Breast epithelium (tissue), 4 donors: ENCODE data around the gene TPGS2. TPM values are rescaled to one million over a fixed set of nuclear protein-coding genes. Genes with fewer than 3 reads are reported as not detected.
A peak's percentile ranks its signal among the peaks of the same experiment; 100 is the strongest.
"Not testable (repeated sequence)": the region's sequence is repeated elsewhere in the genome, so short reads cannot be mapped to it uniquely, and the experiment has no call there.

ENCODE experiments used
- DNase-seq, 2 donors: peaks; one replicate each; pipeline ENCODE4 v3.0.0-alpha.2; 2019; ENCODE audit warnings: low spot score in 2 of 2
- H3K27ac ChIP-seq, 2 donors: fragments of 200-600 bp; sonication (generic) in 1 of 2; one replicate each; pipeline ENCODE4 v1.5.1; 2016 to 2019; ENCODE audit warnings: mild to moderate bottlenecking in 1 of 2
- H3K27me3 ChIP-seq, 2 donors: fragments of 200-600 bp; sonication (generic) in 1 of 2; one replicate each; pipeline versions ENCODE4 v1.5.1 to v1.6.0; 2017 to 2019; ENCODE audit warnings: control low read depth in 1 of 2, mild to moderate bottlenecking in 1 of 2
- H3K36me3 ChIP-seq: fragments of 200-600 bp; one replicate; pipeline ENCODE4 v1.5.1; 2019
- H3K4me1 ChIP-seq, 2 donors: fragments of 200-600 bp; sonication (generic); one replicate each; pipeline ENCODE4 v1.5.1; 2016 to 2019; ENCODE audit warnings: control low read depth in 1 of 2
- H3K4me3 ChIP-seq, 3 donors: fragments of 200-600 bp; sonication (generic); 1 replicate in 2 of 3; 2 replicates in 1 of 3; pipeline ENCODE4 v1.5.1; 2016 to 2019; ENCODE audit warnings: mild to moderate bottlenecking in 3 of 3, moderate library complexity in 2 of 3
- H3K9me3 ChIP-seq, 2 donors: fragments of 200-600 bp; sonication (generic) in 1 of 2; one replicate each; pipeline ENCODE4 v1.5.1; 2016 to 2019; ENCODE audit warnings: control low read depth in 1 of 2
- CTCF ChIP-seq, 3 donors: fragments of 450-650 bp; IDR thresholded peaks; one replicate each; pipeline ENCODE4 v1.5.1; 2016 to 2017; ENCODE audit warnings: antibody characterized with exemption in 3 of 3, mild to moderate bottlenecking in 3 of 3, moderate library complexity in 3 of 3
- POLR2A ChIP-seq: fragments of 450-650 bp; IDR thresholded peaks from one replicate; pipeline ENCODE4 v1.6.1; 2016; ENCODE audit warnings: antibody characterized with exemption, mild to moderate bottlenecking, moderate library complexity
- POLR2AphosphoS5 ChIP-seq, 3 donors: sonication (generic); formaldehyde crosslinking; IDR thresholded peaks; one replicate each; pipeline ENCODE4 v1.6.1; 2017; ENCODE audit warnings: antibody characterized with exemption in 3 of 3
- intact Hi-C: fragments of 100-400 bp; cut with DNase I; formaldehyde crosslinking; loops from one replicate; pipeline ENCODE4 v1.15.1; 2023; ENCODE audit warnings: low total_unique reads
- total RNA-seq, 3 donors: library from RNA; depleted of rRNA; stranded (reverse); fragments of >200 nt; gene quantifications; one replicate each; pipeline ENCODE4 v1.1.0, GENCODE V29; 2016

Gene TPGS2, protein sequence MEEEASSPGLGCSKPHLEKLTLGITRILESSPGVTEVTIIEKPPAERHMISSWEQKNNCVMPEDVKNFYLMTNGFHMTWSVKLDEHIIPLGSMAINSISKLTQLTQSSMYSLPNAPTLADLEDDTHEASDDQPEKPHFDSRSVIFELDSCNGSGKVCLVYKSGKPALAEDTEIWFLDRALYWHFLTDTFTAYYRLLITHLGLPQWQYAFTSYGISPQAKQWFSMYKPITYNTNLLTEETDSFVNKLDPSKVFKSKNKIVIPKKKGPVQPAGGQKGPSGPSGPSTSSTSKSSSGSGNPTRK
- 10 to 100 TPM; 70.8 to 98.7 (median 91.8) TPM for total RNA-seq

GRCh38 chr18:36828630-36829361 lies at the start of gene TPGS2, which contains the start of gene KIAA1328:
TSS of gene TPGS2 (minus strand) at chr18:36829002. CDS start at chr18:36828767, 235 bp downstream.
TSS of gene KIAA1328 (plus strand) at chr18:36829127. CDS start at chr18:36829139, 12 bp downstream.
- no peaks in the 10 kb centered on the region for H3K36me3 ChIP-seq
- TF ChIP-seq CTCF (IDR thresholded peaks at IDR 0.05) (peak in 1 of 3 donors; percentile 8), POLR2AphosphoS5 (IDR thresholded peaks at IDR 0.05) (peak in 2 of 3 donors; percentile 25 to 26), POLR2A (no peak)
- intact Hi-C loops: no loop called here
- H3K9me3 ChIP-seq: no peaks in the 10 kb centered on the region
- H3K27me3 ChIP-seq: no peaks in the 10 kb centered on the region
- H3K4me3 ChIP-seq: peak within 1 kb of the TSS; percentile 75 to 87 (median 84)
- peak; percentile 71 to 83 for DNase-seq
- H3K27ac ChIP-seq: peak within 1 kb of the TSS; percentile 91 to 93
- H3K4me1 ChIP-seq: no peaks in the 10 kb centered on the region

GRCh38 chr18:36873826-36874225 lies 45.0 kb upstream of the TPGS2 start:
- H3K27ac ChIP-seq, H3K27me3 ChIP-seq, H3K4me1 ChIP-seq, H3K4me3 ChIP-seq, intact Hi-C loops, H3K36me3 ChIP-seq, DNase-seq: not testable (repeated sequence)
- peaks cover 7 to 12% of the 10 kb centered on the region in 2 donors for H3K9me3 ChIP-seq

DNA sequence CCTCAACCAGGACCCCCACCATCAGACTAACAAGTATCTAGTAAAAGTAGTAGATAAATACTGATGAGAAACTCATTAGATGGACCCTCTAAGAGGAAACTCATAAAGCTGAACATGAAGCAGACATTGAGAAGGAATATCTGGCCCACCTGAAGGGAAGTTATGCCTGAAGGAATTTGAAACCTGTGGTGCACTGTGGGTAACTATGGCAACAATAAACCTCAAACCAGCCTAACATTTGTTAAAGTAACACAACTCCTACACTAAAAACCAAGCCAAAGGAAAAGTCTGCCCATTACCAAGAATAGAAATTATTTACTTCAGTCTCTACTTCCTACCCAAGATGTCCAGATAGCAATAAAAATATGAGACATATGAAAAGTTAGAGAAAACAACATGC lies 43.5 kb upstream of the TPGS2 start:
- no peak overlapping the region for H3K4me3 ChIP-seq
- H3K9me3 ChIP-seq: peaks cover 7 to 12% of the 10 kb centered on the region in 2 donors
- H3K4me1 ChIP-seq: no peaks in the 10 kb centered on the region
- H3K27ac ChIP-seq: no peak overlapping the region
- TF ChIP-seq CTCF (IDR thresholded peaks at IDR 0.05) (no peak), POLR2A (no peak), POLR2AphosphoS5 (IDR thresholded peaks at IDR 0.05) (no peak)
- intact Hi-C loops: no loop called here
- no peaks in the 10 kb centered on the region for H3K36me3 ChIP-seq
- no peaks in the 10 kb centered on the region for H3K27me3 ChIP-seq
- DNase-seq: no peak

- TF ChIP-seq CTCF (IDR thresholded peaks at IDR 0.05) (no peak), POLR2AphosphoS5 (IDR thresholded peaks at IDR 0.05) (no peak), POLR2A (no peak)
Measured at GRCh38 chr18:36871801-36872200, 43.0 kb upstream of the TPGS2 start.

GRCh38 chr18:36867056-36867455 lies 38.3 kb upstream of the TPGS2 start:
- no peak overlapping the region for H3K27ac ChIP-seq
- H3K36me3 ChIP-seq: no peaks in the 10 kb centered on the region
- H3K4me3 ChIP-seq: no peak overlapping the region
- H3K4me1 ChIP-seq: no peaks in the 10 kb centered on the region
- TF ChIP-seq POLR2AphosphoS5 (IDR thresholded peaks at IDR 0.05) (no peak), CTCF (IDR thresholded peaks at IDR 0.05) (no peak), POLR2A (no peak)
- intact Hi-C loops: no loop called here
- no peaks in the 10 kb centered on the region for H3K9me3 ChIP-seq
- no peak for DNase-seq
- no peaks in the 10 kb centered on the region for H3K27me3 ChIP-seq

More at GRCh38 chr18:36871801-36872200, 43.0 kb upstream of the TPGS2 start:
- Histone ChIP-seq H3K9me3 (peaks cover 7 to 12% of the 10 kb centered on the region in 2 donors), H3K4me1 (no peaks in the 10 kb centered on the region), H3K27me3 (no peaks in the 10 kb centered on the region), H3K27ac (no peak overlapping the region), H3K4me3 (no peak overlapping the region), H3K36me3 (no peaks in the 10 kb centered on the region)
- no peak for DNase-seq
- intact Hi-C loops: no loop called here
